Measurements from ENCODE around the gene DYTN.
A peak's percentile ranks its signal among the peaks of the same experiment; 100 is the strongest.

DYTN gene, protein sequence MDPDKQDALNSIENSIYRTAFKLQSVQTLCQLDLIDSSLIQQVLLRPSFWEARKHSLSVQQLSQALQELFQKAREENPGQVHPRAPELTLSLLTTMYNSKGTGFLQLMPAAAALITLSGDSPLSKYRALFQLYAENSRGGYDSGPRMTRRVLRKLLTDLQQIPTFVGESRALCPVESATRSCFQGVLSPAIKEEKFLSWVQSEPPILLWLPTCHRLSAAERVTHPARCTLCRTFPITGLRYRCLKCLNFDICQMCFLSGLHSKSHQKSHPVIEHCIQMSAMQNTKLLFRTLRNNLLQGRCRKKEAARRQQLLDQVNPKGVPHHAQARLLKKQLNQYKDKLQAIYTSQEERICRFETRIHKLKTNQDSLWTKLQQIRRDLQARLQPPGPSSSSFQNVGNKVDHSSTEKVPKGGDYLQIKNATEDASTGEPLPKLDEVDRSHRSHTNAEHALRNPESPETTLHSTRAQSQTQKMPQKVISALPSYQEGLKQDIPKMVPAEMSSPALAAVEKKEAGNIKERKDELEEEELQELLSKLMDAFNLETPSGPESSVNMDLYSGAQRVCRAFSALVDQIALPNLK

DNA sequence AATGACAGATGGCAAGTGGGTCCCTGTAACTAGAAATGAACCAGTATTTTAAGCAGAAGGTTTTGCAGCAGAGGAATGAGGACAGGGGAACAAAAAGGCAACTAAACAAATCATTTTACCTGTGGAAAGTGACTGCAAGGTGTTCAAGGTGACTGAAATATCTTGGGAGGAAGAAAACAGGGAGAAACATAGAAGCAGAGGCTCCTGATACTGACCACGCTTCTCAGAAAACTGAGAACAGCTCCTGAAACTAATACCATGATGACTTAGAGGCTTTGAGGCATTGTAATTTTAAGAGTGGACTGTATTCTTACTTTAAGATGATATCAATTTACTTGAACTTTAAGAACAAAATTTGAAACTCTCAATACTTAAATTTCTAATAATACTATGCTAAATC, at the start of gene DYTN:
Gene DYTN, minus strand, starts transcription at position 101 of the 400 bp plus-strand sequence. CDS start 117 bp downstream, outside the sequence.
- TF ChIP-seq, protein P1, sequence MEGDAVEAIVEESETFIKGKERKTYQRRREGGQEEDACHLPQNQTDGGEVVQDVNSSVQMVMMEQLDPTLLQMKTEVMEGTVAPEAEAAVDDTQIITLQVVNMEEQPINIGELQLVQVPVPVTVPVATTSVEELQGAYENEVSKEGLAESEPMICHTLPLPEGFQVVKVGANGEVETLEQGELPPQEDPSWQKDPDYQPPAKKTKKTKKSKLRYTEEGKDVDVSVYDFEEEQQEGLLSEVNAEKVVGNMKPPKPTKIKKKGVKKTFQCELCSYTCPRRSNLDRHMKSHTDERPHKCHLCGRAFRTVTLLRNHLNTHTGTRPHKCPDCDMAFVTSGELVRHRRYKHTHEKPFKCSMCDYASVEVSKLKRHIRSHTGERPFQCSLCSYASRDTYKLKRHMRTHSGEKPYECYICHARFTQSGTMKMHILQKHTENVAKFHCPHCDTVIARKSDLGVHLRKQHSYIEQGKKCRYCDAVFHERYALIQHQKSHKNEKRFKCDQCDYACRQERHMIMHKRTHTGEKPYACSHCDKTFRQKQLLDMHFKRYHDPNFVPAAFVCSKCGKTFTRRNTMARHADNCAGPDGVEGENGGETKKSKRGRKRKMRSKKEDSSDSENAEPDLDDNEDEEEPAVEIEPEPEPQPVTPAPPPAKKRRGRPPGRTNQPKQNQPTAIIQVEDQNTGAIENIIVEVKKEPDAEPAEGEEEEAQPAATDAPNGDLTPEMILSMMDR (conservative IDR thresholded peaks at IDR 0.05): no peak
- no peak within 1 kb of the TSS for H3K27ac ChIP-seq

DNA sequence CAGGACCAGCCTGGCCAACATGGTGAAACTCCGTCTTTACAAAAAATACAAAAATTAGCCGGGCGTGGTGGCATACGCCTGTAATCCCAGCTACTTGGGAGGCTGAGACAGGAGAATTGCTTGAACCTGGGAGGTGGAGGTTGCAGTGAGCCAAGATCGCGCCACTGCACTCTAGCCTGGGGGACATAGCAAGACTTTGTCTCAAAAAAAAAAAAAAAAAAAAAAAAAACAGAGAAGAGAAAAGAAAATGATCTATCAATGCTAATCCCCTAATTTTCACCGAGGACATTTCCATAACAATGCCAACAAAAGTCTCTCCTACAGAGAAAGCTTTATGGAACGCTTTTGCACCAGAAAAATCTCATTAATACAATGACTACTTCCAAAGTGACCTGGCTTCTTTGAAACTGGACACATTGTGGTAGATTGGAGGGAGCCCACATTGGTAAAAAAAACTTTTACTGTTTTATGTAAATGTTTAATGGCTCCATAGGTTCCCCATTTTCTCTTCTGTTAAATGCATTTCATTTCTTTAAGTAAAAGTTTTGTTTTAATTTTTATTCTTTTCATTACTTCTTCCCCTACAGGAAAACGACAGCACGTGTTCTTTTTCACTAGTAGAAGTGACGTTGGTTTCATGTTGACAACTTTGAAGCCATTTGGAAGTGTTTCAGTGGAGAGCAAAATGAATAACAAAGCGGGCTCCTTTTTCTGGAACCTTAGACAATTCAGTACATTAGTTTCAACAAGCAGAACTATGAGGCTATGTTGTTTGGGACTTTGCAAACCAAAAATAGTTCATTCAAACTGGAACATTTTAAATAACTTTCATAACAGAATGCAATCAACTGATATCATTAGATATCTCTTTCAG, 48.1 kb upstream of the DYTN start:
- TF ChIP-seq, protein P1 (conservative IDR thresholded peaks at IDR 0.05): no peak

DNA sequence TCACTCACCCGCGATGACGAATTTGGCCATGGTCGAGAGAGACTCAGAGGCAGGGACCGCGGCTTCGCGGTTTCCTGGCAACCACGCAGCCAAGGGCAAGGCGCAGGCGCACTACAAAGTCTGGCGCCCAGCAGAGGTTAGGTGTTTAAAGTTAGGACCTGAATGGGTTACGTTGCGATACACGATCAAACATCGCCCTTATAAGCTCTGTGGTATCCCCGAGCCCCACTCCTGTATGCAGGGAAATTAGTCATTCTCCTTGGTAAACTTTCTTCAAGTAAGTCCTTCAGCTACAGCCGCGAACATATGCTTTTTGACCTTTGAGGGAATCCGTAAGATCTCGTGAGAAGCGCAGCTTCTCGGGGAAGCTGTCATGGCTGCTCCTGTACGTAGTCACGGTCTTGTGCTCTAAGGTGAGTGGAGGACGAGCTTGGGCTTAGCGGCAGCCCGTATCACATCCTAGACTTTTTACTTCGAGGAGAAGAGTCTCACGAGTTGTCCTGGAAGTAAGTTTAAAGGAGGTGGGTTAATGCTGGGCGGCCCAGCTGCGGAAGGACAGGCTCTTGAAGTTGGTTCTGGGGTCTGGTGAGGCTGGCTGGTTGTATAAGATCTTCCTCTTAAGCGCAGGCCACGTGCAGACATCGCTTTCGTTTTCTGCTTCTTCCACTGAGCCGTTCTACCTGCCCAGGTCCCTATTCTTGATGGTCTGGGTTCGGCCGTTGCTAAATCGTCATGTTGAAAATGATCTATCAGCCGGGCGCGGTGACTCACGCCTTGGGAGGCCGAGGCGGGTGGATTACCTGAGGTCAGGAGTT, 47.3 kb upstream of the DYTN start, which contains the start of the genes FASTKD2 and MDH1B:
Gene FASTKD2, plus strand, starts transcription at position 365 of the 815 bp plus-strand sequence. CDS start 1,088 bp downstream, outside the sequence.
Gene MDH1B, minus strand, starts transcription at position 87 of the 815 bp plus-strand sequence. Its CDS starts 57 bp downstream, at position 30.
- peak within 1 kb of the TSS; percentile 78 for H3K27ac ChIP-seq
- TF ChIP-seq, protein P1 (conservative IDR thresholded peaks at IDR 0.05): no peak

More for the DNA sequence above, 48.1 kb upstream of the DYTN start:
- H3K27ac ChIP-seq: peak overlapping the region; percentile 78

DNA sequence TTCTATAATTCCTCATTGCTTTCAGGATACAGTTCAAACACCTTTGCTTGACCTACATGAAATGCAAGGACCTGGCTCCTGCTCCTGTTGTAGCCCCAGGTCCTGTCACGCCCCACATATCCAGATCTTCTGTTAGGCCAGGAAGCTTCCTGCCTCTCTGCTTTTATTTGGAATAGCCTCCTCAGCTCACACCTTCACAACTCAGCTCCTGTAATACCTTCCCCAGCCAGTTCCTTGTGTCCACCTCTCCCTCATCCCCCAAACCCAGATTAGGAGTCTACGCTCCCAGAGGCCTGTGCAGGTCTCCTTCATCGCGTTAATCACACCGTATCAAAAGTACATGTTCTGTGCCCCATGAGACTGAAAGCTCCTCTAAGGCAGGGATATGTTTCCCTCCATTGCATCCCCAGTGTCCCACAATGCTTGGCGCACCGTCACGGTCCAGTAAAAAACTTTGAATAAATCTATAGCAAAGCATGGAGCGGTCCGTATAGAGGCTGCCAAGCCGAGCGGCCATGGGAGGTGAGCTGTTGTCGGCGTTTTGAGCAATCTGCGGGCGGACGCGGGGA, 46.6 kb upstream of the DYTN start:
- H3K27ac ChIP-seq: peak overlapping the region; percentile 78
- TF ChIP-seq, protein P1 (conservative IDR thresholded peaks at IDR 0.05): no peak

DNA sequence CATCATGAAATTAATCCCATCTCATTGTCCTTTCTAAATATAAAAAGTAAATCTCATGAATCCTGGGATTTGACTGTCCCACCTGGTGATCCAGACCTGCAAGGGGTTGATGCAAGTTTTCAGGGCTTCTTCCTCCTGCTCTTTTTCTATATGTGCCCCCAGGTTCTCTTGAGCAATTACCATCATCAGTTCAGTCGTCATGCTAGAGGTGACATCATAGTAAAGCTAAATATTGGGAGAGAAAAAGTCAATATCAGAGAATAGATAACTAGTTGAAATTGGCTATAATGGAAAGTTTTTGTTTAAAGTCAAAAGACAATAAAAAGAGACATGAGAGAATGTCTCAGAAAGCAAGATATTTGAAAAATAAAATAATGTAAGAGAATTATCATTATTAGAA, 38.6 kb upstream of the DYTN start:
- H3K27ac ChIP-seq: no peak overlapping the region
- TF ChIP-seq, protein P1 (conservative IDR thresholded peaks at IDR 0.05): no peak

DNA sequence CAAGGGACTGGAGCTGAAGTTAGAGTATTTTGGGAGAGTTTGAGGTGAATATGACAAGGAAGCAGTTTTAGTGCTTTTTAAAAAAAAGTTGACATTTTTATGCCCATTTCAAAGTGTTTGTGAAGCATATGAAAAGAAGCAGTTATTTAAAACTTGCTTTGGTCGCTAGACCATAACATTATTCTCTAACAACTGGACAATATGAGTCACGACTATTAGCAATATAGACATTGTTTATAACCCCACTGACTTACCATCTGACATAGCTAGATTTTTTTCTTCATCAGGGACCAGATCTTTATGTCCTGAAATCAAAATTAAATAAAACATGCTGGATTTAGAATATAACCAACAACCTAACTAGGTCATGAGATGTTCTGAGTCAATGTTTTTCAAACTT, 22.6 kb upstream of the DYTN start:
- TF ChIP-seq, protein P1 (conservative IDR thresholded peaks at IDR 0.05): no peak
- no peak overlapping the region for H3K27ac ChIP-seq
